ENCODE data around the gene AHCYL2.

DNA sequence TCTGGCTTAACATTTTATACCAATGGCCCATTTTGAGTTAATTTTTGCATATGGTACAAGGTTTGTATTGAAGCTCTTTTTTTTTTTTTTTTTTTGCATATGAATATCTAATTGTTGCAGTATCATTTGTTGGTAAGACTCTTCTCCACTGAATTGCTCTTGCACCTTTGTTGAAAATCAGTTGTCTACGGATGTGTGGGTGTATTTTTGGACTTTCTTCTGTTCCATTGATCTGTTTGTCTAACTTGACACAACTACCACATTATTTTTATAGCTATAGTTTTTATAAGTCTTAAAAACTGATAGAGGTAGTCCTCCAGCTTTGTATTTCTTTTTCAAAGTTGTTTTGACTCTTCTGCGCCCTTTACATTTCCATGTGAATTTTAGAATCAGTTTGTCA, 53.9 kb downstream of the AHCYL2 start:
- TF ChIP-seq, protein P1, sequence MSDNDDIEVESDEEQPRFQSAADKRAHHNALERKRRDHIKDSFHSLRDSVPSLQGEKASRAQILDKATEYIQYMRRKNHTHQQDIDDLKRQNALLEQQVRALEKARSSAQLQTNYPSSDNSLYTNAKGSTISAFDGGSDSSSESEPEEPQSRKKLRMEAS (CRISPR knock-in tag; IDR thresholded peaks at IDR 0.05) = no peak
- TF ChIP-seq, protein P2, sequence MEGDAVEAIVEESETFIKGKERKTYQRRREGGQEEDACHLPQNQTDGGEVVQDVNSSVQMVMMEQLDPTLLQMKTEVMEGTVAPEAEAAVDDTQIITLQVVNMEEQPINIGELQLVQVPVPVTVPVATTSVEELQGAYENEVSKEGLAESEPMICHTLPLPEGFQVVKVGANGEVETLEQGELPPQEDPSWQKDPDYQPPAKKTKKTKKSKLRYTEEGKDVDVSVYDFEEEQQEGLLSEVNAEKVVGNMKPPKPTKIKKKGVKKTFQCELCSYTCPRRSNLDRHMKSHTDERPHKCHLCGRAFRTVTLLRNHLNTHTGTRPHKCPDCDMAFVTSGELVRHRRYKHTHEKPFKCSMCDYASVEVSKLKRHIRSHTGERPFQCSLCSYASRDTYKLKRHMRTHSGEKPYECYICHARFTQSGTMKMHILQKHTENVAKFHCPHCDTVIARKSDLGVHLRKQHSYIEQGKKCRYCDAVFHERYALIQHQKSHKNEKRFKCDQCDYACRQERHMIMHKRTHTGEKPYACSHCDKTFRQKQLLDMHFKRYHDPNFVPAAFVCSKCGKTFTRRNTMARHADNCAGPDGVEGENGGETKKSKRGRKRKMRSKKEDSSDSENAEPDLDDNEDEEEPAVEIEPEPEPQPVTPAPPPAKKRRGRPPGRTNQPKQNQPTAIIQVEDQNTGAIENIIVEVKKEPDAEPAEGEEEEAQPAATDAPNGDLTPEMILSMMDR (IDR thresholded peaks at IDR 0.05) = no peak
